GM21381 (cell line): ENCODE data around the gene APCDD1.
A peak's percentile ranks its signal among the peaks of the same experiment; 100 is the strongest.
"Not testable (repeated sequence)": the region's sequence is repeated elsewhere in the genome, so short reads cannot be mapped to it uniquely, and the experiment has no call there.

Experiments
- ATAC-seq: cut with Tn5 transposase; IDR thresholded peaks from one replicate; pipeline ENCODE4 v1.9.1; 2021; ENCODE audit warnings: mild to moderate bottlenecking, moderate library complexity; ENCODE audit not compliant: unreplicated experiment

The APCDD1 gene

GRCh38 chr18:10487154-10487553 is 32.7 kb downstream of the APCDD1 start:
- no peak for ATAC-seq

- ATAC-seq, result no peak
These were observed 33.6 kb downstream of the APCDD1 start for GRCh38 chr18:10488017-10488416.

GRCh38 chr18:10490401-10491165 is 36.1 kb downstream of the APCDD1 start:
- peak; percentile 93 for ATAC-seq

- ATAC-seq, result no peak
These were observed 41.5 kb downstream of the APCDD1 start for GRCh38 chr18:10495936-10496335.

- no peak for ATAC-seq
These were observed 42.8 kb downstream of the APCDD1 start for GRCh38 chr18:10497206-10497749.

- ATAC-seq, result no peak
These were observed 44.8 kb downstream of the APCDD1 start for GRCh38 chr18:10499230-10499629.

- ATAC-seq, result no peak
These were observed 45.6 kb downstream of the APCDD1 start for GRCh38 chr18:10500038-10500437.

GRCh38 chr18:10504723-10505122 is 50.3 kb downstream of the APCDD1 start:
- ATAC-seq, result no peak

- not testable (repeated sequence) for ATAC-seq
These were observed 51.5 kb downstream of the APCDD1 start for GRCh38 chr18:10505892-10506291.

- no peak for ATAC-seq
These were observed 54.2 kb downstream of the APCDD1 start for GRCh38 chr18:10508591-10508990.

- ATAC-seq, result no peak
These were observed 56.8 kb downstream of the APCDD1 start for GRCh38 chr18:10511236-10511635.

- no peak for ATAC-seq
These were observed 59.6 kb downstream of the APCDD1 start for GRCh38 chr18:10514082-10514481.

GRCh38 chr18:10514601-10515000 is 60.2 kb downstream of the APCDD1 start:
- no peak for ATAC-seq

GRCh38 chr18:10515456-10515855 is 61.0 kb downstream of the APCDD1 start:
- ATAC-seq, result no peak

- ATAC-seq, result no peak
These were observed 61.6 kb downstream of the APCDD1 start for GRCh38 chr18:10516078-10516477.

GRCh38 chr18:10518595-10519255 is 64.3 kb downstream of the APCDD1 start:
- no peak for ATAC-seq

GRCh38 chr18:10519366-10519765 is 64.9 kb downstream of the APCDD1 start:
- no peak for ATAC-seq

GRCh38 chr18:10519999-10520935 is 65.8 kb downstream of the APCDD1 start:
- peak; percentile 75 for ATAC-seq

GRCh38 chr18:10521566-10521965 is 67.1 kb downstream of the APCDD1 start:
- ATAC-seq, result no peak

GRCh38 chr18:10522574-10522973 is 68.1 kb downstream of the APCDD1 start:
- no peak for ATAC-seq

GRCh38 chr18:10523544-10523943 is 69.1 kb downstream of the APCDD1 start:
- no peak for ATAC-seq
